Measurements from ENCODE around the gene INPP4A. TPM values are rescaled to one million over a fixed set of nuclear protein-coding genes. Genes with fewer than 3 reads are reported as not detected.

Gene INPP4A
- total and polyA plus RNA-seq, 8 donors: 1.5 to 65.3 (median 12.2) TPM

DNA sequence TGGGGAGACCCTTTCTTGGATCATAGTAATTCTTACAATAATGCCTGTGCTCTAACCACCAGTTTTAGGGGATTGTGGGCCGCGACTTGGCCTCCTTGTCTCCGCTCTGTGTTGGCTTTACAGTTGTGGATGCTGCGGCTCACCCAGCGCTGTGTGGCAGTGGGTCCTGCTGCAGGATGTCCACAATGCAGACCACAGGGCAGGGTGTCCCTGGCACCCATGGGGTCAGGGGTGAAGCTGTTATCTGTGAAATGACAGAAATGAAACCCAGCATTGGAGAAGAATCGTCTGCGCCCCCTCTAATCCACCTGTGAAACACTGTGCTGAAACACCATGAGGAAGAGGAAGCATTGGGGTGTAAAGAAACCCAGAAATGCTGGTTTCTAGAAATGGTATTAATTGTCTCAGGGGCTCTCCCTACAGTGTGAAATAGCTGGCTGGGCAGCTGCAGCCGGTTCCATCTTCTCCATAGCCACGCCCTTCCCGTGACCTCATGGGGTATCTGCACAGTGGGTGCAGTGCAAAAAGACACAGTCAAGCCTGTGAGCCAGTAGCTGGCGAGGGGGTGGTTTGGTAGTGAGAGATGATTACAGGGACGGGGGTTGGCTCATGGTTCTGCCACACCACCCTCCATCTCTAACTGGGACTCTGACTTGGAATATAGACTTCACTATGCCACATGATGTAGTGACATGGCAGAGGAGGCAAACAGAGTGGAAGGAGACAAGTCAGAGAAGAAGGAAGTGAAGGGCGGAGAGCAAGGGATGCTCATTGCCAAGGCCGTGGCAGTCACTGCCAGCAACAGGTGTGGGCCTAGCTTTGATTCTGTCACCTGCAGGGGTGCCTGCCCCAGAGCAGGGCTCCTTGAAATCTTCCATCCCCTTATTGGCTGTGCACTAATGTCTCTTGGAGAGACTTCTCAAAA lies 16.2 kb downstream of the INPP4A start:
- peaks cover 22 to 95% (median 66%) of the 10 kb centered on the region in 4 donors for H3K4me1 ChIP-seq

GRCh38 chr2:98461498-98462049 lies 16.9 kb downstream of the INPP4A start:
- H3K27ac ChIP-seq: peak overlapping the region in 3 of 5 donors; percentile 14 to 68 (median 41)
- H3K4me3 ChIP-seq: no peak overlapping the region
- 67 to 79% (median 73%) methylated on average over 6 of the region's 6 CpGs for WGBS, 5 donors
- no peaks in the 10 kb centered on the region for H3K36me3 ChIP-seq
- TF ChIP-seq POLR2AphosphoS5 (IDR thresholded peaks at IDR 0.05): no peak
- no peak for DNase-seq
- no peaks in the 10 kb centered on the region for H3K27me3 ChIP-seq
- intact Hi-C loops (cut with DNase I; ENCODE audit: low total_unique reads): no loop called here
- no peaks in the 10 kb centered on the region for H3K9me3 ChIP-seq
- peaks cover 26 to 96% (median 68%) of the 10 kb centered on the region in 4 donors for H3K4me1 ChIP-seq

More for the DNA sequence above, 16.2 kb downstream of the INPP4A start:
- Histone ChIP-seq H3K27ac (peak overlapping the region in 3 of 5 donors; percentile 41 to 74 (median 68)), H3K27me3 (no peaks in the 10 kb centered on the region), H3K9me3 (no peaks in the 10 kb centered on the region), H3K36me3 (no peaks in the 10 kb centered on the region), H3K4me3 (no peak overlapping the region)
- no peak for TF ChIP-seq POLR2AphosphoS5 (IDR thresholded peaks at IDR 0.05)
- TF ChIP-seq POLR2A (IDR thresholded peaks at IDR 0.05): no peak
- TF ChIP-seq CTCF (IDR thresholded peaks at IDR 0.05): no peak
- 77 to 86% (median 82%) methylated on average over 14 of the region's 14 CpGs for WGBS, 5 donors
- DNase-seq: peak in 1 of 2 donors; percentile 32
- intact Hi-C loops (cut with DNase I; ENCODE audit: low total_unique reads): no loop called here

DNA sequence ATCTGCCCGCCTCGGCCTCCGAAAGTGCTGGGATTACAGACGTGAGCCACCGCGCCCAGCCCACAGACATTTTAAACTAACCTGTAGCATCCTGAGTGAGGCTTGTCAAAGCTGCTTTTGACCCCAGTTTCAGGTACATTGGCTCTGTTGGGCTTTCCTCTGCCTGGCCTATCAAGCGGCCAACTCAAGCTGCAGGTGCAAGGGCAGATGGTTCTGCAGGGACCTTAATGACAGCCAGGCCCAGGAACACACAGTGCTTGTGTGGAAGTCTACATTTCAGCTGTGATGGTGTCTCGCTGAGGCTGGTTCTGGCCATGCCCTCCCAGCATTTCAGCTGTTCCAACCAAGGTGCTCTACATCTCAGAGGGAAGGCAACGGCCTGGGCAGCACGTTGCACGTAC lies 18.4 kb downstream of the INPP4A start:
- H3K9me3 ChIP-seq: no peaks in the 10 kb centered on the region
- no peak for DNase-seq
- intact Hi-C loops (cut with DNase I; ENCODE audit: low total_unique reads): no loop called here
- H3K36me3 ChIP-seq: no peaks in the 10 kb centered on the region
- no peaks in the 10 kb centered on the region for H3K27me3 ChIP-seq
- H3K4me3 ChIP-seq: no peak overlapping the region
- peaks cover 19 to 93% (median 63%) of the 10 kb centered on the region in 4 donors for H3K4me1 ChIP-seq
- TF ChIP-seq EP300 (IDR thresholded peaks at IDR 0.05) (no peak), CTCF (IDR thresholded peaks at IDR 0.05) (no peak), POLR2AphosphoS5 (IDR thresholded peaks at IDR 0.05) (no peak), POLR2A (IDR thresholded peaks at IDR 0.05) (no peak)
- WGBS, 5 donors: 88 to 96% (median 93%) methylated on average over 11 of the region's 11 CpGs
- peak overlapping the region in 3 of 5 donors; percentile 71 to 78 (median 77) for H3K27ac ChIP-seq

DNA sequence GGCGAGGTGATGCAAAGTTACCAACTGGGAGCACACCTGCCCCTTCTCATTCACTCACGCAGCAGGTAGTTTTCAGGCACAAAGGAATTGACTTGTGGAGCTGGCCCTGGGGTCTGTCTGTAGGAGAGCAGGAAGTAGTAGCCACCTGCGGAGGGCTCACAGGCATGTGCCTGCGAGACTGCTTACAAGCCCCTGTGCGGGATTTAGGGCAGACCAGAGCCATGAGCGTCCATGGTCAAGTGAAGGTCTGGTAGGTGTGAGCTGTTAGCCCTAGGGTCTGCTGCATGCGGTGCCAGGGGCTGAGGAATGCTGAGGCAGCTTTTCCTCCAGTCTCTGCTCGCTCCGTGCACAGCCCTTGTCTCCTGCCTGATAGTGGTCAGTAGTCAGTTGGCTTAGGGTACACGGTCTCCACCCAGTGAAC lies 18.9 kb downstream of the INPP4A start:
- Histone ChIP-seq H3K36me3 (no peaks in the 10 kb centered on the region), H3K9me3 (no peaks in the 10 kb centered on the region), H3K4me1 (peaks cover 19 to 89% (median 61%) of the 10 kb centered on the region in 4 donors), H3K27ac (peak overlapping the region in 4 of 5 donors; percentile 24 to 78 (median 74)), H3K4me3 (no peak overlapping the region), H3K27me3 (no peaks in the 10 kb centered on the region)
- intact Hi-C loops (cut with DNase I; ENCODE audit: low total_unique reads): no loop called here
- 71 to 88% (median 85%) methylated on average over 9 to 10 of the region's 10 CpGs for WGBS, 5 donors
- no peak for DNase-seq
- TF ChIP-seq EP300 (IDR thresholded peaks at IDR 0.05): no peak
- TF ChIP-seq POLR2A (IDR thresholded peaks at IDR 0.05): no peak
- no peak for TF ChIP-seq CTCF (IDR thresholded peaks at IDR 0.05)
- no peak for TF ChIP-seq POLR2AphosphoS5 (IDR thresholded peaks at IDR 0.05)
